ENCODE measurements around the gene MUC5AC. TPM values are rescaled to one million over a fixed set of nuclear protein-coding genes. Genes with fewer than 3 reads are reported as not detected.

Gene MUC5AC
- total and polyA plus RNA-seq, 2 of the 13 experiments (the other 11 are each of a cell fraction or from before 2014, with no cell fraction given): under 0.01 TPM; not detected in 1

DNA sequence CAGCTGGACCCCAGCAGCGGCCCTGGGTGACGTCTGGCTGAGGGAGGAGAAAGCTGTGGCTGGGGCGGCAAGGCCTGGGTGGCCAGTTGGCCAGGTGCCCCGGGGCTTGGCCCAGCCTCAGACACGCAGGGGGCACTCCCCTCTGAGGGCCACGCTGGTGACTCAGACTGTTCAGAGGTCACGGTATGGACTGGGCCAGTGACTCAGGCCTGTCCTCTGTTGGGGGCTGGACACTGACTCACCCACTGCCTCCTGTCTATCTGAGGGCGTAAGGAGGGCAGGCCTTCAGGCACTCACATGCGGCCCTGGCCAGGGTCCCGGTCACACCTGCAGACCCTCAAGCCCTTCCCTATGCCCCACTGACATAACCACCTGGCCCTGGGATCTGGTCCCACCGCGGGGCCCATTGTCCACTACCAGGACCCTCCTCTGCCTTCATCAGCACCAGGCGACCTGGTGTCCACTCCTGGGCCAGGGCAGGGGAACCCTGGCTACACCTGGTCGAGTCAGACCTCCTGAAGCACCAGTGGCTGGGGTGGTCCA lies 3.7 kb upstream of the MUC5AC start (continued):
- TF ChIP-seq FOSL2 (CRISPR knock-in tag; IDR thresholded peaks at IDR 0.05): peak; percentile 99
- TF ChIP-seq ZBTB49 (CRISPR knock-in tag; IDR thresholded peaks at IDR 0.05; ENCODE audit: borderline replicate concordance): no peak
- peak; percentile 31; the same call in 1 of the 2 replicates for TF ChIP-seq ZFY (CRISPR knock-in tag; IDR thresholded peaks at IDR 0.05)
- TF ChIP-seq, protein P1, sequence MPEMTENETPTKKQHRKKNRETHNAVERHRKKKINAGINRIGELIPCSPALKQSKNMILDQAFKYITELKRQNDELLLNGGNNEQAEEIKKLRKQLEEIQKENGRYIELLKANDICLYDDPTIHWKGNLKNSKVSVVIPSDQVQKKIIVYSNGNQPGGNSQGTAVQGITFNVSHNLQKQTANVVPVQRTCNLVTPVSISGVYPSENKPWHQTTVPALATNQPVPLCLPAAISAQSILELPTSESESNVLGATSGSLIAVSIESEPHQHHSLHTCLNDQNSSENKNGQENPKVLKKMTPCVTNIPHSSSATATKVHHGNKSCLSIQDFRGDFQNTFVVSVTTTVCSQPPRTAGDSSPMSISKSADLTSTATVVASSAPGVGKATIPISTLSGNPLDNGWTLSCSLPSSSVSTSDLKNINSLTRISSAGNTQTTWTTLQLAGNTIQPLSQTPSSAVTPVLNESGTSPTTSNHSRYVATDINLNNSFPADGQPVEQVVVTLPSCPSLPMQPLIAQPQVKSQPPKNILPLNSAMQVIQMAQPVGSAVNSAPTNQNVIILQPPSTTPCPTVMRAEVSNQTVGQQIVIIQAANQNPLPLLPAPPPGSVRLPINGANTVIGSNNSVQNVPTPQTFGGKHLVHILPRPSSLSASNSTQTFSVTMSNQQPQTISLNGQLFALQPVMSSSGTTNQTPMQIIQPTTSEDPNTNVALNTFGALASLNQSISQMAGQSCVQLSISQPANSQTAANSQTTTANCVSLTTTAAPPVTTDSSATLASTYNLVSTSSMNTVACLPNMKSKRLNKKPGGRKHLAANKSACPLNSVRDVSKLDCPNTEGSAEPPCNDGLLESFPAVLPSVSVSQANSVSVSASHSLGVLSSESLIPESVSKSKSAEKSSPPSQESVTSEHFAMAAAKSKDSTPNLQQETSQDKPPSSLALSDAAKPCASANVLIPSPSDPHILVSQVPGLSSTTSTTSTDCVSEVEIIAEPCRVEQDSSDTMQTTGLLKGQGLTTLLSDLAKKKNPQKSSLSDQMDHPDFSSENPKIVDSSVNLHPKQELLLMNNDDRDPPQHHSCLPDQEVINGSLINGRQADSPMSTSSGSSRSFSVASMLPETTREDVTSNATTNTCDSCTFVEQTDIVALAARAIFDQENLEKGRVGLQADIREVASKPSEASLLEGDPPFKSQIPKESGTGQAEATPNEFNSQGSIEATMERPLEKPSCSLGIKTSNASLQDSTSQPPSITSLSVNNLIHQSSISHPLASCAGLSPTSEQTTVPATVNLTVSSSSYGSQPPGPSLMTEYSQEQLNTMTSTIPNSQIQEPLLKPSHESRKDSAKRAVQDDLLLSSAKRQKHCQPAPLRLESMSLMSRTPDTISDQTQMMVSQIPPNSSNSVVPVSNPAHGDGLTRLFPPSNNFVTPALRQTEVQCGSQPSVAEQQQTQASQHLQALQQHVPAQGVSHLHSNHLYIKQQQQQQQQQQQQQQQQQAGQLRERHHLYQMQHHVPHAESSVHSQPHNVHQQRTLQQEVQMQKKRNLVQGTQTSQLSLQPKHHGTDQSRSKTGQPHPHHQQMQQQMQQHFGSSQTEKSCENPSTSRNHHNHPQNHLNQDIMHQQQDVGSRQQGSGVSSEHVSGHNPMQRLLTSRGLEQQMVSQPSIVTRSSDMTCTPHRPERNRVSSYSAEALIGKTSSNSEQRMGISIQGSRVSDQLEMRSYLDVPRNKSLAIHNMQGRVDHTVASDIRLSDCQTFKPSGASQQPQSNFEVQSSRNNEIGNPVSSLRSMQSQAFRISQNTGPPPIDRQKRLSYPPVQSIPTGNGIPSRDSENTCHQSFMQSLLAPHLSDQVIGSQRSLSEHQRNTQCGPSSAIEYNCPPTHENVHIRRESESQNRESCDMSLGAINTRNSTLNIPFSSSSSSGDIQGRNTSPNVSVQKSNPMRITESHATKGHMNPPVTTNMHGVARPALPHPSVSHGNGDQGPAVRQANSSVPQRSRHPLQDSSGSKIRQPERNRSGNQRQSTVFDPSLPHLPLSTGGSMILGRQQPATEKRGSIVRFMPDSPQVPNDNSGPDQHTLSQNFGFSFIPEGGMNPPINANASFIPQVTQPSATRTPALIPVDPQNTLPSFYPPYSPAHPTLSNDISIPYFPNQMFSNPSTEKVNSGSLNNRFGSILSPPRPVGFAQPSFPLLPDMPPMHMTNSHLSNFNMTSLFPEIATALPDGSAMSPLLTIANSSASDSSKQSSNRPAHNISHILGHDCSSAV (CRISPR knock-in tag; IDR thresholded peaks at IDR 0.05; ENCODE audit: borderline replicate concordance): no peak
- peak; percentile 14; the same call in 1 of the 2 replicates for TF ChIP-seq FOXO1 (CRISPR knock-in tag; IDR thresholded peaks at IDR 0.05)
- no peak for TF ChIP-seq LCORL (IDR thresholded peaks at IDR 0.05)
- TF ChIP-seq LCORL (CRISPR knock-in tag; IDR thresholded peaks at IDR 0.05): peak; percentile 67
- no peak for TF ChIP-seq RBFOX2 (IDR thresholded peaks at IDR 0.05; ENCODE audit: low read depth, low read length)
- TF ChIP-seq, protein P2, sequence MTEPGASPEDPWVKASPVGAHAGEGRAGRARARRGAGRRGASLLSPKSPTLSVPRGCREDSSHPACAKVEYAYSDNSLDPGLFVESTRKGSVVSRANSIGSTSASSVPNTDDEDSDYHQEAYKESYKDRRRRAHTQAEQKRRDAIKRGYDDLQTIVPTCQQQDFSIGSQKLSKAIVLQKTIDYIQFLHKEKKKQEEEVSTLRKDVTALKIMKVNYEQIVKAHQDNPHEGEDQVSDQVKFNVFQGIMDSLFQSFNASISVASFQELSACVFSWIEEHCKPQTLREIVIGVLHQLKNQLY (CRISPR knock-in tag; IDR thresholded peaks at IDR 0.05): 0 out of 2 replicates have a peak, but pooled peaks have one; percentile 54
- peak; percentile 46; the same call in 1 of the 2 replicates for TF ChIP-seq RXRB (CRISPR knock-in tag; IDR thresholded peaks at IDR 0.05; ENCODE audit: borderline replicate concordance)
- TF ChIP-seq HIC2 (CRISPR knock-in tag; IDR thresholded peaks at IDR 0.05; ENCODE audit: low read depth): peak; percentile 85; the same call in 1 of the 2 replicates
- TF ChIP-seq RARA (CRISPR knock-in tag; IDR thresholded peaks at IDR 0.05): peak; percentile 68
- TF ChIP-seq KDM2A (CRISPR knock-in tag; IDR thresholded peaks at IDR 0.05; ENCODE audit: borderline replicate concordance, low read depth): 0 out of 2 replicates have a peak, but pooled peaks have one; percentile 39
- TF ChIP-seq HNRNPLL (IDR thresholded peaks at IDR 0.05; ENCODE audit: low read depth, low read length, poor library complexity, severe bottlenecking): peak; percentile 29
- TF ChIP-seq JUN (CRISPR knock-in tag; IDR thresholded peaks at IDR 0.05): peak; percentile 86; the same call in 1 of the 2 replicates
- TF ChIP-seq PHF8 (CRISPR knock-in tag; IDR thresholded peaks at IDR 0.05): no peak

Data from HepG2 (cell line).